HCT116 (cell line): ENCODE measurements around the gene CCDC107. TPM values are rescaled to one million over a fixed set of nuclear protein-coding genes. Genes with fewer than 3 reads are reported as not detected.

Experiments
- ATAC-seq: fragments of 200-7000 bp; cut with Tn5 transposase; 2 replicates; pipeline ENCODE4 v1.9.1; 2020; ENCODE audit warnings: mild to moderate bottlenecking, moderate library complexity
- BruUV-seq: library from RNA; stranded (reverse); fragments of 400-500 nt; replicated peaks from 2 replicates; lab custom pipeline; 2021; lab: Mats Ljungman, UMichigan
- CTCF ChIA-PET: fragments of 300-600 bp; sonication (Branson Sonifier 250); formaldehyde crosslinking; loops from one replicate; lab custom pipeline; 2021; ENCODE audit warnings: antibody characterized with exemption; lab: Charles Lee
- POLR2A ChIA-PET: fragments of 300-600, 350-600 bp; sonication (Branson Sonifier 250); formaldehyde crosslinking; loops from one replicate; lab custom pipeline; 2021; ENCODE audit warnings: antibody characterized with exemption; lab: Charles Lee
- RAD21 ChIA-PET, 2 experiments: fragments of 300-600 bp; sonication (Branson Sonifier 250); formaldehyde crosslinking; loops; one replicate each; lab custom pipeline; 2023; ENCODE audit warnings: low total read pairs in 2 of 2; ENCODE audit not compliant: uncharacterized antibody in 2 of 2, unreplicated experiment in 2 of 2, low non-redundant PET in 1 of 2; lab: Charles Lee
- DNase-seq: peaks from one replicate; pipeline ENCODE4 v3.0.0-alpha.2; 2010; ENCODE audit warnings: low read depth, low spot score
- H2AFZ ChIP-seq: fragments of 200-600 bp; shearing (Covaris generic), sonication (generic); 2 replicates; pipeline ENCODE4 v1.6.1; 2017; ENCODE audit warnings: low read depth, mixed run types, mixed read lengths, antibody characterized with exemption, low read length; ENCODE audit not compliant: poor library complexity, severe bottlenecking
- H3K27ac ChIP-seq: 2 replicates; pipeline ENCODE4 v1.5.1; 2012; ENCODE audit warnings: low read depth, low read length
- H3K27me3 ChIP-seq: fragments of 200-600 bp; sonication (generic); 2 replicates; pipeline ENCODE4 v1.6.1; 2016; ENCODE audit warnings: mixed run types, low read length, mixed read lengths; ENCODE audit not compliant: insufficient read depth
- H3K36me3 ChIP-seq, 2 experiments: fragments of 200-500 bp in 1 of 2; fragments of 200-600 bp in 1 of 2; sonication (Bioruptor generic) in 1 of 2; sonication (generic) in 1 of 2; 2 replicates each; pipeline versions ENCODE4 v1.5.1 to v1.6.1; 2014 to 2016; ENCODE audit warnings: low read length in 2 of 2, inconsistent platforms in 1 of 2, mixed read lengths in 1 of 2, mixed run types in 1 of 2; ENCODE audit not compliant: insufficient read depth in 2 of 2, control insufficient read depth in 1 of 2
- H3K4me1 ChIP-seq, 2 experiments: fragments of 200-600 bp in 1 of 2; sonication (generic) in 1 of 2; 2 replicates each; pipeline versions ENCODE4 v1.5.1 to v1.6.1; 2012 to 2017; ENCODE audit warnings: low read length in 2 of 2, inconsistent platforms in 1 of 2, mild to moderate bottlenecking in 1 of 2, mixed read lengths in 1 of 2, mixed run types in 1 of 2, moderate library complexity in 1 of 2; ENCODE audit not compliant: insufficient read depth in 2 of 2, control insufficient read depth in 1 of 2
- H3K4me2 ChIP-seq: fragments of 200-600 bp; sonication (generic); 2 replicates; pipeline ENCODE4 v1.6.1; 2017; ENCODE audit warnings: mixed run types, low read length, mixed read lengths
- H3K4me3 ChIP-seq, 2 experiments: fragments of 200-600 bp in 1 of 2; sonication (generic) in 1 of 2; replicated peaks in 1 of 2; 2 replicates each; pipeline ENCODE4 v1.5.1; 2011 to 2016; ENCODE audit warnings: low read length in 2 of 2, control low read depth in 1 of 2, low read depth in 1 of 2, mild to moderate bottlenecking in 1 of 2, mixed read lengths in 1 of 2, mixed run types in 1 of 2
- H3K79me2 ChIP-seq: fragments of 200-600 bp; sonication (generic); 2 replicates; pipeline ENCODE4 v1.6.1; 2017; ENCODE audit warnings: mild to moderate bottlenecking, mixed run types, low read length, moderate library complexity, mixed read lengths; ENCODE audit not compliant: insufficient read depth
- H3K9ac ChIP-seq: fragments of 200-600 bp; sonication (generic); 2 replicates; pipeline ENCODE4 v1.6.1; 2016; ENCODE audit warnings: low read length, mixed read lengths
- H3K9me2 ChIP-seq: fragments of 200-600 bp; sonication (generic), shearing (Covaris generic); 2 replicates; pipeline ENCODE4 v1.6.1; 2017; ENCODE audit warnings: mixed run types, mild to moderate bottlenecking, moderate library complexity; ENCODE audit not compliant: insufficient read depth
- H3K9me3 ChIP-seq, 2 experiments: fragments of 200-500 bp in 1 of 2; fragments of 200-600 bp in 1 of 2; sonication (Bioruptor generic) in 1 of 2; sonication (generic) in 1 of 2; 2 replicates each; pipeline ENCODE4 v1.6.1; 2014 to 2017; ENCODE audit warnings: low read length in 2 of 2, mixed read lengths in 2 of 2, inconsistent platforms in 1 of 2, low read depth in 1 of 2, mild to moderate bottlenecking in 1 of 2, mixed run types in 1 of 2, moderate library complexity in 1 of 2; ENCODE audit not compliant: control insufficient read depth in 1 of 2, insufficient read depth in 1 of 2
- H4K20me1 ChIP-seq: fragments of 200-600 bp; sonication (generic), shearing (Covaris generic); 2 replicates; pipeline ENCODE4 v1.6.1; 2017; ENCODE audit warnings: mixed run types, mild to moderate bottlenecking, moderate library complexity; ENCODE audit not compliant: insufficient read depth
- ATF3 ChIP-seq: IDR thresholded peaks from 2 replicates; pipeline ENCODE4 v1.6.1; 2012
- CEBPB ChIP-seq: IDR thresholded peaks from 2 replicates; pipeline ENCODE4 v1.6.1; 2012; ENCODE audit warnings: low read depth
- CTCF ChIP-seq, 3 experiments: fragments of 200-600 bp in 1 of 3; sonication (generic) in 1 of 3; IDR thresholded peaks in 2 of 3; conservative IDR thresholded peaks in 1 of 3; 2 replicates each; pipeline ENCODE4 v1.5.1; 2012 to 2017; ENCODE audit warnings: low read depth in 2 of 3, low read length in 2 of 3, antibody characterized with exemption in 1 of 3, borderline replicate concordance in 1 of 3, control low read depth in 1 of 3, mild to moderate bottlenecking in 1 of 3, mixed read lengths in 1 of 3, mixed run types in 1 of 3, moderate library complexity in 1 of 3; ENCODE audit not compliant: insufficient read depth in 1 of 3
- ELF1 ChIP-seq: IDR thresholded peaks from 2 replicates; pipeline ENCODE4 v1.6.1; 2012; ENCODE audit warnings: low read depth, borderline replicate concordance
- EZH2 ChIP-seq: fragments of 200-600 bp; sonication (generic); IDR thresholded peaks from 2 replicates; pipeline ENCODE4 v1.6.1; 2017; ENCODE audit warnings: antibody characterized with exemption, mixed run types
- EZH2phosphoT487 ChIP-seq: fragments of 200-600 bp; IDR thresholded peaks from 2 replicates; pipeline ENCODE4 v1.6.1; 2018; ENCODE audit warnings: antibody characterized with exemption, borderline replicate concordance
- FOSL1 ChIP-seq: IDR thresholded peaks from 2 replicates; pipeline ENCODE4 v1.6.1; 2012; ENCODE audit warnings: low read depth
- JUND ChIP-seq: IDR thresholded peaks from 2 replicates; pipeline ENCODE4 v1.6.1; 2012
- SIN3A ChIP-seq: IDR thresholded peaks from 2 replicates; pipeline ENCODE4 v1.6.1; 2012; ENCODE audit warnings: low read depth
- SRF ChIP-seq: IDR thresholded peaks from 2 replicates; pipeline ENCODE4 v1.6.1; 2012; ENCODE audit warnings: low read depth
- YY1 ChIP-seq: IDR thresholded peaks from 2 replicates; pipeline ENCODE4 v1.6.1; 2011; ENCODE audit warnings: low read length, low read depth, moderate library complexity, mild to moderate bottlenecking; ENCODE audit not compliant: insufficient replicate concordance; ENCODE audit errors: extremely low read depth
- ZBTB33 ChIP-seq: IDR thresholded peaks from 2 replicates; pipeline ENCODE4 v1.6.1; 2011; ENCODE audit warnings: mild to moderate bottlenecking, low read length, moderate library complexity; ENCODE audit not compliant: insufficient replicate concordance; ENCODE audit errors: extremely low read depth
- ZNF274 ChIP-seq: fragments of 200-500 bp; sonication (Bioruptor generic); IDR thresholded peaks from 2 replicates; pipeline ENCODE4 v1.6.1; 2014; ENCODE audit warnings: mild to moderate bottlenecking, low read depth, low read length, inconsistent platforms
- intact Hi-C: fragments of 100-400 bp; cut with micrococcal nuclease; formaldehyde crosslinking; loops from 2 replicates; pipeline ENCODE4 v1.10.0; 2022
- total RNA-seq: library from RNA; stranded (reverse); gene quantifications from one replicate; pipeline ENCODE4 v1.2.1, GENCODE V29; 2021; ENCODE audit not compliant: unreplicated experiment

The CCDC107 gene
- total RNA-seq, 1 experiment from 2014 or later: 11.1 TPM

GRCh38 chr9:35684921-35685320 lies 26.8 kb downstream of the CCDC107 start:
- intact Hi-C loops: no loop called here
- Histone ChIP-seq H3K9me3 (no peaks in the 10 kb centered on the region), H2AFZ (no peak overlapping the region), H3K4me2 (no peak overlapping the region), H3K9ac (no peak overlapping the region), H3K79me2 (peaks cover 45% of the 10 kb centered on the region), H3K4me1 (peaks cover 13 to 19% of the 10 kb centered on the region in 2 experiments), H3K27me3 (no peaks in the 10 kb centered on the region), H3K4me3 (no peak overlapping the region), H3K36me3 (peaks cover 45 to 63% of the 10 kb centered on the region in 2 experiments; a peak in 3 of 4 replicates), H4K20me1 (no peaks in the 10 kb centered on the region), H3K27ac (no peak overlapping the region), H3K9me2 (no peaks in the 10 kb centered on the region)
- ATAC-seq (no peak), DNase-seq (no peak)
- no TSS peak for BruUV-seq
- CTCF ChIA-PET: no interaction called here
- RAD21 ChIA-PET: no interaction called here
- TF ChIP-seq ZNF274 (no peak), ELF1 (no peak), ATF3 (no peak), SRF (no peak), CTCF (IDR thresholded peaks at IDR 0.05 in 2 of 3, conservative IDR thresholded peaks at IDR 0.05 in 1 of 3; ENCODE audit: borderline replicate concordance in 1 of 3, insufficient read depth in 1 of 3, low read depth in 2 of 3, low read length in 2 of 3) (no peak), YY1 (no peak)
- POLR2A ChIA-PET: no interaction called here

- CTCF ChIA-PET: no interaction called here
- TF ChIP-seq EZH2phosphoT487: no peak
- TF ChIP-seq FOSL1: no peak
- TF ChIP-seq YY1: no peak
- no peak for TF ChIP-seq EZH2
- no peak for TF ChIP-seq CEBPB
- no peak for TF ChIP-seq JUND
- no peak for TF ChIP-seq SIN3A
- TF ChIP-seq ZBTB33: no peak
- TF ChIP-seq, all 23 proteins: peak for 0
- ChIA-PET POLR2A (no interaction called here), RAD21 (no interaction called here)
- Histone ChIP-seq H3K36me3 (peaks cover 45 to 63% of the 10 kb centered on the region in 2 experiments; a peak in 3 of 4 replicates), H3K27me3 (no peaks in the 10 kb centered on the region), H3K4me2 (no peak overlapping the region), H2AFZ (no peak overlapping the region), H3K4me1 (peaks cover 13 to 19% of the 10 kb centered on the region in 2 experiments), H3K9me3 (no peaks in the 10 kb centered on the region), H3K9ac (no peak overlapping the region), H3K27ac (no peak overlapping the region), H3K4me3 (no peak overlapping the region), H3K79me2 (peaks cover 45% of the 10 kb centered on the region), H3K9me2 (no peaks in the 10 kb centered on the region), H4K20me1 (no peaks in the 10 kb centered on the region)
- no peak for ATAC-seq
- DNase-seq: no peak
- intact Hi-C loops: no loop called here
- no TSS peak for BruUV-seq
Measured at GRCh38 chr9:35685506-35685905, 27.4 kb downstream of the CCDC107 start.
